Osteoblast (primary cell): ENCODE measurements around the gene KCNT2. TPM values are rescaled to one million over a fixed set of nuclear protein-coding genes. Genes with fewer than 3 reads are reported as not detected.

Experiments
- DNase-seq: peaks from one replicate; pipeline ENCODE4 v3.0.0; 2011; ENCODE audit warnings: low spot score, mixed read lengths; ENCODE audit not compliant: insufficient read length; ENCODE audit errors: missing footprints
- H2AFZ ChIP-seq: 2 replicates; pipeline ENCODE4 v1.6.0; 2011; ENCODE audit warnings: mild to moderate bottlenecking, low read length
- H3K27ac ChIP-seq: 2 replicates; pipeline ENCODE4 v1.5.1; 2011; ENCODE audit warnings: mild to moderate bottlenecking, low read depth, low read length, moderate library complexity
- H3K27me3 ChIP-seq: 2 replicates; pipeline ENCODE4 v1.6.0; 2012; ENCODE audit warnings: mild to moderate bottlenecking, control low read depth, inconsistent platforms, low read length, moderate library complexity; ENCODE audit not compliant: insufficient read depth
- H3K36me3 ChIP-seq: 2 replicates; pipeline ENCODE4 v1.5.1; 2011; ENCODE audit warnings: mild to moderate bottlenecking, low read length, control low read depth, moderate library complexity; ENCODE audit not compliant: insufficient read depth
- H3K4me1 ChIP-seq: 2 replicates; pipeline ENCODE4 v1.5.1; 2011; ENCODE audit warnings: mild to moderate bottlenecking, low read length, control low read depth, moderate library complexity; ENCODE audit not compliant: insufficient read depth
- H3K4me2 ChIP-seq: 2 replicates; pipeline ENCODE4 v1.6.0; 2011; ENCODE audit warnings: mild to moderate bottlenecking, low read length; ENCODE audit not compliant: insufficient read depth
- H3K4me3 ChIP-seq: fragments of 200-600 bp; sonication (generic); 3 replicates; pipeline ENCODE4 v1.5.1; 2012; ENCODE audit warnings: mild to moderate bottlenecking, low read length, inconsistent platforms; ENCODE audit not compliant: insufficient read depth
- H3K79me2 ChIP-seq: 2 replicates; pipeline ENCODE4 v1.6.0; 2012; ENCODE audit warnings: mild to moderate bottlenecking, low read length, control low read depth, inconsistent platforms; ENCODE audit not compliant: insufficient read depth
- H3K9me3 ChIP-seq: 2 replicates; pipeline ENCODE4 v1.5.1; 2011; ENCODE audit warnings: low read depth, low read length, control low read depth
- H4K20me1 ChIP-seq: 2 replicates; pipeline ENCODE4 v1.6.0; 2012; ENCODE audit warnings: mild to moderate bottlenecking, low read length, control low read depth; ENCODE audit not compliant: insufficient read depth
- CTCF ChIP-seq: IDR thresholded peaks from 2 replicates; pipeline ENCODE4 v1.5.1; 2011; ENCODE audit warnings: mild to moderate bottlenecking, low read depth, low read length, moderate library complexity; ENCODE audit errors: extremely low read depth
- total RNA-seq: library from RNA; depleted of rRNA; stranded (reverse); fragments of >200 nt; gene quantifications from 2 replicates; pipeline ENCODE4 v1.2.3, GENCODE V29; 2012

KCNT2 gene
- total RNA-seq, 1 donor, result 10.5 TPM

DNA sequence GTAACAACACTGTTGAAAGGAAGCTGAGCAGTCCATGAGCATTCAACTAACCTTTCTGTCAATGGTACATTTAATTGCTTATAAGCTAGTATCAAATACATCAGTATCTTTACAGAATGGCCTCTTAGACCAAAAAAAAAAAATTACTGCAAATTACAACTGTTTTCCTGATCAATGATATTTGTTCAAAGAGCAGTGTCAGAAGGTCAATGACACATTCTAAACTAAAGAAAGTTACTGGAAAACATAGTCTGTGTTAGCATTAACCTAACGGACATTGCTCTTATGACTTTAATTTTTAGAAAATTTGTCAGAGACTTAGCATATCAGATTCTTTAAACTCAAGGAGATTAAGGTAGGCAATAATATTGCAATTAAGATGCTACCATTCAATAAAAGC, 162.5 kb downstream of the KCNT2 start:
- Histone ChIP-seq H3K4me2 (no peak overlapping the region), H4K20me1 (no peaks in the 10 kb centered on the region), H3K4me3 (no peak overlapping the region), H3K27me3 (no peaks in the 10 kb centered on the region), H2AFZ (no peak overlapping the region), H3K9me3 (no peaks in the 10 kb centered on the region), H3K79me2 (no peaks in the 10 kb centered on the region), H3K4me1 (no peaks in the 10 kb centered on the region), H3K36me3 (no peaks in the 10 kb centered on the region), H3K27ac (no peak overlapping the region)
- TF ChIP-seq CTCF, result no peak
- no peak for DNase-seq

GRCh38 chr1:196444634-196445033, 163.6 kb downstream of the KCNT2 start:
- Histone ChIP-seq H4K20me1 (no peaks in the 10 kb centered on the region), H3K4me2 (no peak overlapping the region), H3K9me3 (no peaks in the 10 kb centered on the region), H3K79me2 (no peaks in the 10 kb centered on the region), H3K4me1 (no peaks in the 10 kb centered on the region), H3K27me3 (no peaks in the 10 kb centered on the region), H3K36me3 (no peaks in the 10 kb centered on the region), H3K4me3 (no peak overlapping the region), H3K27ac (no peak overlapping the region), H2AFZ (no peak overlapping the region)
- TF ChIP-seq CTCF, result no peak
- DNase-seq, result no peak

DNA sequence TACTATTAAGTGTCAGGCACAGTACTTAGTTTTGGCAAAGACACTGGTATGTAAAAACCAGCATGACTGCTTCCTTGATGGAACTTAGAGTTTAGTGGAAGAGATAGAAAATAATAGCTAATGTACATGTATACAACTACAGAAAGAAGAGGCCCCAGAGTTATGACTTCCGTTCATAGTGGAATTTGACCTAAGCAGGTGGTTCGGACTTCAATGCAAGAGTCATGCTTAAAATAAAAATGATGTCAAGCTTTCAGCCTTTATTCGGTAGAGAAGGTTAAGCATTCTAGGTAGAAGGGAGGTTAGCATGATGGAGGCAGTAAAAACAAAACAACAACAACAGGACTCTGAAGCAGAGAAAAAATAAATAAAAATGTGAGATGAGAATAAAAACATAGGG, 165.9 kb downstream of the KCNT2 start:
- Histone ChIP-seq H3K4me2 (no peak overlapping the region), H3K9me3 (no peaks in the 10 kb centered on the region), H4K20me1 (no peaks in the 10 kb centered on the region), H3K4me1 (no peaks in the 10 kb centered on the region), H3K4me3 (no peak overlapping the region), H3K27ac (no peak overlapping the region), H2AFZ (no peak overlapping the region), H3K27me3 (no peaks in the 10 kb centered on the region), H3K79me2 (no peaks in the 10 kb centered on the region), H3K36me3 (no peaks in the 10 kb centered on the region)
- TF ChIP-seq CTCF, result no peak
- DNase-seq, result no peak

GRCh38 chr1:196440711-196441110, 167.5 kb downstream of the KCNT2 start:
- DNase-seq, result no peak
- Histone ChIP-seq H3K4me2 (no peak overlapping the region), H3K27ac (no peak overlapping the region), H3K36me3 (no peaks in the 10 kb centered on the region), H2AFZ (no peak overlapping the region), H3K9me3 (no peaks in the 10 kb centered on the region), H3K4me1 (no peaks in the 10 kb centered on the region), H4K20me1 (no peaks in the 10 kb centered on the region), H3K27me3 (no peaks in the 10 kb centered on the region), H3K79me2 (no peaks in the 10 kb centered on the region), H3K4me3 (no peak overlapping the region)
- TF ChIP-seq CTCF, result no peak
